Thoracic aorta endothelial cell (primary cell): ENCODE measurements around the gene ZBTB44. TPM values are rescaled to one million over a fixed set of nuclear protein-coding genes. Genes with fewer than 3 reads are reported as not detected.

Experiments used
- small RNA-seq: library from RNA; depleted of rRNA; stranded (forward); fragments of <200 nt; gene quantifications from one replicate; pipeline ENCODE3, GENCODE V24; 2012
- total RNA-seq: library from RNA; depleted of rRNA; stranded (reverse); fragments of >200 nt; gene quantifications from 2 replicates; pipeline ENCODE4 v1.2.3, GENCODE V29; 2012

Gene ZBTB44
- total RNA-seq: 31.9 and 41.6 TPM in 2 replicates

GRCh38 chr11:130314750-130315285 lies at the start of gene ZBTB44:
ZBTB44 (minus strand) TSS chr11:130314917; CDS start chr11:130261873, 53,044 bp downstream.

Small RNA genes within 50 kb of the gene (small RNA-seq; reads per million reads assigned to genes)
- gene RN7SL778P: not detected

Other genes with a start within 250 kb of the ZBTB44 start
- gene APLP2, start 245.0 kb downstream of the ZBTB44 start, total RNA-seq: 611 and 866 TPM in 2 replicates
- not detected in 2 replicates for gene ST14, start 155.1 kb downstream of the ZBTB44 start, total RNA-seq
- gene ADAMTS8, start 113.7 kb upstream of the ZBTB44 start, total RNA-seq: not detected in 2 replicates
- 0.07 and 0.13 TPM in 2 replicates for gene ADAMTS15, start 133.7 kb upstream of the ZBTB44 start, total RNA-seq